Endothelial cell (in vitro differentiated cells): ENCODE measurements around the gene DDI2. TPM values are rescaled to one million over a fixed set of nuclear protein-coding genes. Genes with fewer than 3 reads are reported as not detected.
A peak's percentile ranks its signal among the peaks of the same experiment; 100 is the strongest.

Experiments used
- DNase-seq: peaks from one replicate; pipeline ENCODE4 v3.0.0; 2021; ENCODE audit warnings: low spot score
- H3K27ac Mint-ChIP-seq: one replicate; pipeline ENCODE4 v1.8.0; 2021; ENCODE audit warnings: mixed read lengths, inconsistent platforms; ENCODE audit not compliant: unreplicated experiment
- H3K27me3 Mint-ChIP-seq: one replicate; pipeline ENCODE4 v1.8.0; 2021; ENCODE audit warnings: mild to moderate bottlenecking, moderate library complexity, mixed read lengths, inconsistent platforms; ENCODE audit not compliant: unreplicated experiment
- H3K36me3 Mint-ChIP-seq: one replicate; pipeline ENCODE4 v1.8.0; 2021; ENCODE audit warnings: mild to moderate bottlenecking, low read depth, mixed read lengths, inconsistent platforms; ENCODE audit not compliant: unreplicated experiment
- H3K4me1 Mint-ChIP-seq: one replicate; pipeline ENCODE4 v1.8.0; 2021; ENCODE audit warnings: mild to moderate bottlenecking, mixed read lengths, inconsistent platforms; ENCODE audit not compliant: unreplicated experiment
- H3K4me3 Mint-ChIP-seq: one replicate; pipeline ENCODE4 v1.8.0; 2021; ENCODE audit warnings: mild to moderate bottlenecking, mixed read lengths, inconsistent platforms; ENCODE audit not compliant: unreplicated experiment
- H3K9me3 Mint-ChIP-seq: one replicate; pipeline ENCODE4 v1.8.0; 2021; ENCODE audit warnings: mixed read lengths, inconsistent platforms; ENCODE audit not compliant: unreplicated experiment
- total RNA-seq: library from RNA; stranded (reverse); fragmentation: NEBNext Ultra II Directional; extraction: Animal tissue kit (Norgen Biotek cat#: 25700); gene quantifications from one replicate; pipeline ENCODE4 v1.2.1, GENCODE V29; 2021; ENCODE audit not compliant: unreplicated experiment
- TF ChIP-seq, protein P1 (sequence below): fragments of 200-600 bp; sonication (generic); IDR thresholded peaks from one replicate; pipeline ENCODE4 v1.5.0; 2021; ENCODE audit warnings: antibody characterized with exemption; ENCODE audit not compliant: unreplicated experiment

Gene DDI2
- total RNA-seq, 1 donor from 2014 or later, result 24.0 TPM

DNA sequence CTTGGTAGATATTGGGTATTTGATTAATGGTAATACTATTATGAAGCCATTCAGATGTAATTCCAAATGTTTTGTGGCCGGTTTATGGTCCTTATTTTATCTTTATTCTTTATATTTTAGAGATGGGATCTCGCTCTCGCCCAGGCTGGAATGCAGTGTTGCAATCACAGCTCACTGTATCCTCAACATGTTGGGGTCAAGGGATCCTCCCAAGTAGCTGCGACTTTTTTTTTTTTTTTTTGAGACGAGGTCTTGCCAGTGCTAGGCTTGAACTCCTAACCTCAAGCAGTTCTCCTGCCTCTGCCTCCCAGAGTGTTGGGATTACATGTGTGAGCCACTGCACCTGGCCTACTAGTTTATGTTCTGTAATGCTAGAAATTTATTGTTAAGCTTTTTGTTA is 4.7 kb downstream of the DDI2 start:
- peaks cover 7% of the 10 kb centered on the region for H3K36me3 Mint-ChIP-seq
- peaks cover 6% of the 10 kb centered on the region for H3K27me3 Mint-ChIP-seq
- peaks cover 20% of the 10 kb centered on the region for H3K4me1 Mint-ChIP-seq
- TF ChIP-seq, protein P1, sequence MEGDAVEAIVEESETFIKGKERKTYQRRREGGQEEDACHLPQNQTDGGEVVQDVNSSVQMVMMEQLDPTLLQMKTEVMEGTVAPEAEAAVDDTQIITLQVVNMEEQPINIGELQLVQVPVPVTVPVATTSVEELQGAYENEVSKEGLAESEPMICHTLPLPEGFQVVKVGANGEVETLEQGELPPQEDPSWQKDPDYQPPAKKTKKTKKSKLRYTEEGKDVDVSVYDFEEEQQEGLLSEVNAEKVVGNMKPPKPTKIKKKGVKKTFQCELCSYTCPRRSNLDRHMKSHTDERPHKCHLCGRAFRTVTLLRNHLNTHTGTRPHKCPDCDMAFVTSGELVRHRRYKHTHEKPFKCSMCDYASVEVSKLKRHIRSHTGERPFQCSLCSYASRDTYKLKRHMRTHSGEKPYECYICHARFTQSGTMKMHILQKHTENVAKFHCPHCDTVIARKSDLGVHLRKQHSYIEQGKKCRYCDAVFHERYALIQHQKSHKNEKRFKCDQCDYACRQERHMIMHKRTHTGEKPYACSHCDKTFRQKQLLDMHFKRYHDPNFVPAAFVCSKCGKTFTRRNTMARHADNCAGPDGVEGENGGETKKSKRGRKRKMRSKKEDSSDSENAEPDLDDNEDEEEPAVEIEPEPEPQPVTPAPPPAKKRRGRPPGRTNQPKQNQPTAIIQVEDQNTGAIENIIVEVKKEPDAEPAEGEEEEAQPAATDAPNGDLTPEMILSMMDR, result no peak
- no peaks in the 10 kb centered on the region for H3K9me3 Mint-ChIP-seq
- no peak for DNase-seq
- H3K27ac Mint-ChIP-seq, result no peak overlapping the region
- no peak overlapping the region for H3K4me3 Mint-ChIP-seq

DNA sequence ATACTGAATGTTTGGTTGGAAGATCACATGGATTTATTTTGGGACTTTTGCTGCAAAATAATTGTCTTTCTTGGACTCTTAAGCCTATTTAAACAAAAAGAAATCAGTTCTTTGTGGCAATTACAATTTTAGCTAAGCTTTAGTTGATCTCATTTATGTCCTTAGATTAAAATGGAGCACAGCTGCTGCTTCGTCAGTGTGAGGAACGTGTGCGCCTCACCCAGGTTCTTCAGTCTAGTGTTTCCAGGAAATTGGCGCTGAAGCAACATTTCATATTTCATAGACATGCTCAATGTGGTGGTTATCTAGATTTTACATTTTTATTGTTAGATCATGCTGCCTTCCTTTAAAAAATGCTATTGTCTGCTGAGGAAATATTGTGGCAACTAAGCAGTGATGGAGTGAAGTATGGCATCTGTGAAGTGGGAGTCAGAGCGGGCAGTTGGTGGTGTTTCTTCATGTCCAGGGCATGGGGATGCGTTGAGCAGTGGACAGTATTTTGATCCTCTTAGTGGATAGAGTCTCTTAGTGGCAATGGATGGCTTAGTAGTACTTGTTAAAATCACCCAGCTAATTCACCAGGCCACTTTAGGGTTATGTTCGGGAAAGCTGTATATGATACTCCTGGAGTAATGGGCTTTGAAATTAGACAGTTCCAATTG is 5.6 kb downstream of the DDI2 start:
- no peaks in the 10 kb centered on the region for H3K9me3 Mint-ChIP-seq

DNA sequence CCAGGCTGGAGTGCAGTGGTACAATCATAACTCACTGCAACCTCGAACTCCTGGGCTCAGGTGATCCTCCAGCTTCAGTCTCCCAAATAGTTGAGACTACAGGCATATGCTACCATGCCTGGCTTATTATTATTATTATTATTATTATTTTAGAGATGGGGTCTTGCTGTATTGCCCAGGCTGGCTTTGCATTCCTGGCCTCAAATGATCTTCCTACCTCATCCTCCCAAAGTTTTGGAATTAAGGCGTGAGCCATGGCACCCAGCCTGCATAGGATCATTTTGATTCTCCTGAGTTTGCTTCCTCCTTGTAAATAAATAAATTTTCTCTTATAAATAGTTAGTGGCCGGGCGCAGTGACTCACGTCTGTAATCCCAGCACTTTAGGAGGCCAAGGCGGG is 6.2 kb downstream of the DDI2 start:
- Mint-ChIP-seq H3K27ac (no peak overlapping the region), H3K4me1 (peaks cover 14% of the 10 kb centered on the region), H3K4me3 (no peak overlapping the region), H3K9me3 (no peaks in the 10 kb centered on the region), H3K36me3 (peaks cover 15% of the 10 kb centered on the region), H3K27me3 (peaks cover 6% of the 10 kb centered on the region)
- TF ChIP-seq, protein P1, result no peak
- no peak for DNase-seq

More for the DNA sequence above, 5.6 kb downstream of the DDI2 start:
- peaks cover 20% of the 10 kb centered on the region for H3K4me1 Mint-ChIP-seq
- H3K27ac Mint-ChIP-seq, result peak overlapping the region; percentile 9
- no peak overlapping the region for H3K4me3 Mint-ChIP-seq
- TF ChIP-seq, protein P1, result no peak
- DNase-seq, result no peak
- H3K27me3 Mint-ChIP-seq, result peaks cover 6% of the 10 kb centered on the region
- H3K36me3 Mint-ChIP-seq, result peaks cover 12% of the 10 kb centered on the region

DNA sequence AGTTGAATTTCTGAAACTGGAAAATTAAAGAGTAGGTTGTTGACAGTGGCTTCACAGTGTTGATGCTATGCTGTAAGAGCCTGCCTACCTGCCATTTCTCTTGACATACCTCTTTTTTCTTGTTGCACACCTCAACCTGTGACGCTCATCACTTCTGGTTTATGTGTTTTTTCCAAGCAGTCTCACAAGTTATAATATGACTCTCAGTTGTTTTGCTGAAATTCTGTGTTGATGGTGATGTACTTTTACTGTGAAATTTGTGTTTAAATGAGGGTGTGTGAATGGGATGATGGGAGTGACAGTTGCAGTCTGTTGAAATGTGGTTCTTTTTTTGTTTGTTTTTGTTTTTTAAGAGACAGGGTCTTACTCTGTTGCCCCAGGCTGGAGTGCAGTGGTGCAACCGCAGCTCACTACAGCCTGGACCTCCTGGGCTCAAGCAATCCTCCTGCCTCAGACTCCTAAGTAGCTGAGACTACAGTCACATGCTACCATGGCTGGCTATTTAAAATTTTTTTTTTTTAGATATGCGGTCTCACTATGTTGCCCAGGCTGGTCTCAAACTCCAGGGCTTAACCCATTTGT is 7.0 kb downstream of the DDI2 start:
- H3K27ac Mint-ChIP-seq, result no peak overlapping the region
- TF ChIP-seq, protein P1, result no peak
- H3K9me3 Mint-ChIP-seq, result no peaks in the 10 kb centered on the region
- H3K27me3 Mint-ChIP-seq, result peaks cover 4% of the 10 kb centered on the region
- peaks cover 15% of the 10 kb centered on the region for H3K36me3 Mint-ChIP-seq
- H3K4me1 Mint-ChIP-seq, result peaks cover 10% of the 10 kb centered on the region
- DNase-seq, result no peak
- no peak overlapping the region for H3K4me3 Mint-ChIP-seq
